Adrenal gland (tissue), 5 donors: ENCODE measurements around the gene KRTAP10-1.
"Not testable (repeated sequence)": the region's sequence is repeated elsewhere in the genome, so short reads cannot be mapped to it uniquely, and the experiment has no call there.

ENCODE experiments used
- POLR2A ChIP-seq, 2 donors: fragments of 450-650 bp; IDR thresholded peaks; one replicate each; pipeline ENCODE4 v1.6.1; 2017; ENCODE audit warnings: antibody characterized with exemption in 2 of 2, mild to moderate bottlenecking in 2 of 2, moderate library complexity in 1 of 2
- TF ChIP-seq, protein P1 (sequence below), 6 experiments: fragments of 450-650 bp in 4 of 6; fragments of 200-600 bp in 2 of 6; sonication (generic) in 1 of 6; IDR thresholded peaks; 1 replicate in 5 of 6; 2 replicates in 1 of 6; pipeline versions ENCODE4 v1.5.1 to v1.8.0; 2016 to 2021; ENCODE audit warnings: antibody characterized with exemption in 6 of 6, mild to moderate bottlenecking in 2 of 6, moderate library complexity in 1 of 6
- donor health status: DM: no; HTN: no; CAD: no.

DNA sequence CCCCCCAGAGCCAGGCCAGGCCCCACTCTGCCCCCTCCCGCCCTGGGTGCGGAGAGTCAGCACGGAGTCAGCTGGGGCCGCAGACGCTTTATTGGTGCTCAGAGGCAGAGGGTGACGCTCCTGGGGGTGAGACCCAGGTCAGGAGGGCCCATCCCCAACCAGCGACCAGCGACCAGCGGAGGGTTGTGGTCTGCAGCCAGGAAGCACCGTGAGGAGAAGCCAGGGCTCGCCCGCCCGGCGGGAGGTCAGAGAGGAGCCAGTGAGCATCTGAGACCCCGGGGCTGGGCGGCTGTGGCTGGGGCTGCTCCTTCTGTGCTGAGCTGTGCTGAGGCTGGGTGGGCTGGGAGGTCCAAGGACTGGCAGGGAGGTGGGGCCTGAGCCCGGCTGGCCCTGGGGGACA, 10.3 kb upstream of the KRTAP10-1 start:
- not testable (repeated sequence) for TF ChIP-seq POLR2A (IDR thresholded peaks at IDR 0.05)
- TF ChIP-seq, protein P1, sequence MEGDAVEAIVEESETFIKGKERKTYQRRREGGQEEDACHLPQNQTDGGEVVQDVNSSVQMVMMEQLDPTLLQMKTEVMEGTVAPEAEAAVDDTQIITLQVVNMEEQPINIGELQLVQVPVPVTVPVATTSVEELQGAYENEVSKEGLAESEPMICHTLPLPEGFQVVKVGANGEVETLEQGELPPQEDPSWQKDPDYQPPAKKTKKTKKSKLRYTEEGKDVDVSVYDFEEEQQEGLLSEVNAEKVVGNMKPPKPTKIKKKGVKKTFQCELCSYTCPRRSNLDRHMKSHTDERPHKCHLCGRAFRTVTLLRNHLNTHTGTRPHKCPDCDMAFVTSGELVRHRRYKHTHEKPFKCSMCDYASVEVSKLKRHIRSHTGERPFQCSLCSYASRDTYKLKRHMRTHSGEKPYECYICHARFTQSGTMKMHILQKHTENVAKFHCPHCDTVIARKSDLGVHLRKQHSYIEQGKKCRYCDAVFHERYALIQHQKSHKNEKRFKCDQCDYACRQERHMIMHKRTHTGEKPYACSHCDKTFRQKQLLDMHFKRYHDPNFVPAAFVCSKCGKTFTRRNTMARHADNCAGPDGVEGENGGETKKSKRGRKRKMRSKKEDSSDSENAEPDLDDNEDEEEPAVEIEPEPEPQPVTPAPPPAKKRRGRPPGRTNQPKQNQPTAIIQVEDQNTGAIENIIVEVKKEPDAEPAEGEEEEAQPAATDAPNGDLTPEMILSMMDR (IDR thresholded peaks at IDR 0.05), result not testable (repeated sequence)
